GM18867 (cell line): ENCODE results near the gene KIAA1328.
A peak's percentile ranks its signal among the peaks of the same experiment; 100 is the strongest.
"Not testable (repeated sequence)": the region's sequence is repeated elsewhere in the genome, so short reads cannot be mapped to it uniquely, and the experiment has no call there.

Source experiments
- ATAC-seq: cut with Tn5 transposase; IDR thresholded peaks from one replicate; pipeline ENCODE4 v1.9.1; 2021; ENCODE audit warnings: mild to moderate bottlenecking, moderate library complexity; ENCODE audit not compliant: unreplicated experiment

The KIAA1328 gene

GRCh38 chr18:36885981-36886380 is 57.1 kb downstream of the KIAA1328 start:
- no peak for ATAC-seq

- no peak for ATAC-seq
Observed at GRCh38 chr18:36887114-36887513, 58.2 kb downstream of the KIAA1328 start.

- peak; percentile 66 for ATAC-seq
Observed at GRCh38 chr18:36887864-36888263, 58.9 kb downstream of the KIAA1328 start.

- ATAC-seq, result no peak
Observed at GRCh38 chr18:36888778-36889177, 59.9 kb downstream of the KIAA1328 start.

GRCh38 chr18:36889321-36889720 is 60.4 kb downstream of the KIAA1328 start:
- ATAC-seq, result no peak

GRCh38 chr18:36889742-36890141 is 60.8 kb downstream of the KIAA1328 start:
- ATAC-seq, result no peak

GRCh38 chr18:36890598-36890997 is 61.7 kb downstream of the KIAA1328 start:
- ATAC-seq, result no peak

- ATAC-seq, result no peak
Observed at GRCh38 chr18:36893227-36893626, 64.3 kb downstream of the KIAA1328 start.

- ATAC-seq, result no peak
Observed at GRCh38 chr18:36895606-36896005, 66.7 kb downstream of the KIAA1328 start.

- no peak for ATAC-seq
Observed at GRCh38 chr18:36897253-36897652, 68.3 kb downstream of the KIAA1328 start.

GRCh38 chr18:36899289-36899688 is 70.4 kb downstream of the KIAA1328 start:
- no peak for ATAC-seq

- no peak for ATAC-seq
Observed at GRCh38 chr18:36900466-36900865, 71.5 kb downstream of the KIAA1328 start.

GRCh38 chr18:36901277-36901701 is 72.4 kb downstream of the KIAA1328 start:
- no peak for ATAC-seq

GRCh38 chr18:36903215-36903928 is 74.4 kb downstream of the KIAA1328 start:
- ATAC-seq, result no peak

GRCh38 chr18:36905571-36905970 is 76.6 kb downstream of the KIAA1328 start:
- ATAC-seq, result no peak

- ATAC-seq, result not testable (repeated sequence)
Observed at GRCh38 chr18:36909282-36909681, 80.4 kb downstream of the KIAA1328 start.

- ATAC-seq, result no peak
Observed at GRCh38 chr18:36912887-36913286, 84.0 kb downstream of the KIAA1328 start.

GRCh38 chr18:36917907-36918306 is 89.0 kb downstream of the KIAA1328 start:
- ATAC-seq, result no peak

- ATAC-seq, result no peak
Observed at GRCh38 chr18:36929601-36930000, 100.7 kb downstream of the KIAA1328 start.

GRCh38 chr18:36931106-36931505 is 102.2 kb downstream of the KIAA1328 start:
- ATAC-seq, result no peak

GRCh38 chr18:36933552-36933951 is 104.6 kb downstream of the KIAA1328 start:
- no peak for ATAC-seq

- no peak for ATAC-seq
Observed at GRCh38 chr18:36934884-36935283, 106.0 kb downstream of the KIAA1328 start.

GRCh38 chr18:36942264-36942663 is 113.3 kb downstream of the KIAA1328 start:
- ATAC-seq, result peak; percentile 53
